ENCODE measurements around the gene C6orf132. TPM values are rescaled to one million over a fixed set of nuclear protein-coding genes. Genes with fewer than 3 reads are reported as not detected.

C6orf132 gene
- total and polyA plus RNA-seq, 2 experiments from 2014 or later: 22.2 to 40.9 TPM

- TF ChIP-seq ZNF462 (CRISPR knock-in tag; IDR thresholded peaks at IDR 0.05) (no peak), CREB1 (CRISPR knock-in tag; IDR thresholded peaks at IDR 0.05; ENCODE audit: low read depth) (no peak)
Observed at GRCh38 chr6:42179261-42179944, 37.0 kb upstream of the C6orf132 start (continued).

- H3K27ac Mint-ChIP-seq: peak overlapping the region; percentile 89
- H3K4me3 ChIP-seq: peak overlapping the region; percentile 77
- H3K4me1 ChIP-seq (ENCODE audit: insufficient read depth): peaks cover 27% of the 10 kb centered on the region
Observed at GRCh38 chr6:42177514-42178364, 35.3 kb upstream of the C6orf132 start.

More at GRCh38 chr6:42177514-42178364, 35.3 kb upstream of the C6orf132 start:
- Histone ChIP-seq H4K20me1 (replicated peaks; ENCODE audit: insufficient read depth) (no peaks in the 10 kb centered on the region), H3K4me2 (peak overlapping the region; percentile 91), H3K27ac (ENCODE audit: low read depth) (peak overlapping the region; percentile 42; the same call in 1 of the 2 replicates), H3K79me2 (replicated peaks; ENCODE audit: insufficient read depth) (no peaks in the 10 kb centered on the region), H3K9me2 (ENCODE audit: insufficient read depth) (no peaks in the 10 kb centered on the region), H3K36me3 (ENCODE audit: insufficient read depth) (no peaks in the 10 kb centered on the region), H3K27me3 (ENCODE audit: insufficient read depth) (no peaks in the 10 kb centered on the region), H3F3A (replicated peaks; ENCODE audit: low read depth) (peaks cover 16% of the 10 kb centered on the region), H2AFZ (peak overlapping the region; percentile 70)
- Mint-ChIP-seq H3K27me3 (ENCODE audit: insufficient read depth, low read depth, poor library complexity) (peaks cover 10% of the 10 kb centered on the region), H3K4me3 (peak overlapping the region; percentile 77), H3K9me3 (no peaks in the 10 kb centered on the region), H3K36me3 (ENCODE audit: low read depth) (no peaks in the 10 kb centered on the region), H3K4me1 (peaks cover 40% of the 10 kb centered on the region)
- ATAC-seq: peak; percentile 93
- DNase-seq (ENCODE audit: low spot score): peak; percentile 93
- TF ChIP-seq ZNF462 (CRISPR knock-in tag; IDR thresholded peaks at IDR 0.05): no peak
- TF ChIP-seq POLR2AphosphoS5 (IDR thresholded peaks at IDR 0.05; ENCODE audit: low read depth): peak; percentile 73
